PC-3 (cell line): Measurements from ENCODE around the gene PLEKHM2. TPM values are rescaled to one million over a fixed set of nuclear protein-coding genes. Genes with fewer than 3 reads are reported as not detected.

ENCODE experiments used
- ATAC-seq: fragments of 200-7000 bp; cut with Tn5 transposase; 2 replicates; pipeline ENCODE4 v1.9.1; 2020; ENCODE audit warnings: mild to moderate bottlenecking, moderate library complexity
- BruUV-seq: library from RNA; stranded (reverse); fragments of 400-500 nt; replicated peaks from 2 replicates; lab custom pipeline; 2021; lab: Mats Ljungman, UMichigan
- CTCF ChIA-PET: fragments of 300-600 bp; sonication (Branson Sonifier 250); formaldehyde crosslinking; loops from one replicate; lab custom pipeline; 2022; ENCODE audit warnings: antibody characterized with exemption; lab: Charles Lee
- POLR2A ChIA-PET: fragments of 300-600 bp; sonication (Branson Sonifier 250); formaldehyde crosslinking; loops from one replicate; lab custom pipeline; 2022; ENCODE audit warnings: antibody characterized with exemption; ENCODE audit not compliant: unreplicated experiment; lab: Charles Lee
- DNase-seq: peaks from one replicate; pipeline ENCODE4 v3.0.0-alpha.2; 2015
- H2AFZ ChIP-seq: fragments of 300-600 bp; sonication (generic); 2 replicates; pipeline ENCODE4 v1.6.0; 2016; ENCODE audit warnings: antibody characterized with exemption, low read length
- H3F3A ChIP-seq: fragments of 300-600 bp; sonication (generic); one replicate; pipeline ENCODE4 v1.6.0; 2017; ENCODE audit warnings: antibody characterized with exemption, low read length, control low read depth, mild to moderate bottlenecking; ENCODE audit not compliant: unreplicated experiment
- H3K27ac ChIP-seq: fragments of 300-600 bp; sonication (generic); 2 replicates; pipeline ENCODE4 v1.5.1; 2016; ENCODE audit warnings: mild to moderate bottlenecking, low read length
- H3K27me3 ChIP-seq: fragments of 300-600 bp; sonication (generic); 2 replicates; pipeline ENCODE4 v1.6.1; 2016; ENCODE audit warnings: low read length, mixed read lengths
- H3K36me3 ChIP-seq: fragments of 300-600 bp; sonication (generic); 2 replicates; pipeline ENCODE4 v1.6.1; 2016; ENCODE audit warnings: low read depth, mixed run types, low read length, mixed read lengths
- H3K4me1 ChIP-seq: fragments of 300-600 bp; sonication (generic); 2 replicates; pipeline ENCODE4 v1.5.1; 2016; ENCODE audit warnings: low read length; ENCODE audit not compliant: insufficient read depth
- H3K4me2 ChIP-seq: fragments of 300-600 bp; sonication (generic); 2 replicates; pipeline ENCODE4 v1.6.0; 2016; ENCODE audit warnings: low read length
- H3K4me3 ChIP-seq: fragments of 300-600 bp; sonication (generic); 2 replicates; pipeline ENCODE4 v1.5.1; 2016; ENCODE audit warnings: mild to moderate bottlenecking, low read length, mixed read lengths
- H3K79me2 ChIP-seq: fragments of 300-600 bp; sonication (generic); 2 replicates; pipeline ENCODE4 v1.6.1; 2017; ENCODE audit warnings: low read length, mixed read lengths
- H3K9ac ChIP-seq: fragments of 300-600 bp; sonication (generic); 2 replicates; pipeline ENCODE4 v1.6.0; 2016; ENCODE audit warnings: mild to moderate bottlenecking, low read length
- H3K9me2 ChIP-seq: fragments of 300-600 bp; sonication (generic); replicated peaks from 2 replicates; pipeline ENCODE4 v1.6.1; 2016; ENCODE audit warnings: mixed run types, low read length, mixed read lengths
- H3K9me3 ChIP-seq: fragments of 300-600 bp; sonication (generic); 2 replicates; pipeline ENCODE4 v1.6.1; 2016; ENCODE audit warnings: low read length, mixed read lengths
- H4K20me1 ChIP-seq: fragments of 300-600 bp; sonication (generic); 2 replicates; pipeline ENCODE4 v1.6.1; 2016; ENCODE audit warnings: low read length, mixed read lengths
- EZH2 ChIP-seq: fragments of 300-600 bp; sonication (generic); IDR thresholded peaks from one replicate; pipeline ENCODE4 v1.6.1; 2017; ENCODE audit warnings: antibody characterized with exemption, mild to moderate bottlenecking, low read length; ENCODE audit not compliant: unreplicated experiment
- EZH2phosphoT487 ChIP-seq: fragments of 300-600 bp; sonication (generic); IDR thresholded peaks from 2 replicates; pipeline ENCODE4 v1.6.1; 2018; ENCODE audit warnings: mild to moderate bottlenecking, antibody characterized with exemption, low read length, borderline replicate concordance
- intact Hi-C: fragments of 100-400 bp; cut with micrococcal nuclease; formaldehyde crosslinking; loops from 2 replicates; pipeline ENCODE4 v1.9.0; 2023
- total RNA-seq: library from RNA; depleted of rRNA; stranded (reverse); fragments of >200 nt; gene quantifications from 2 replicates; pipeline ENCODE4 v1.2.3, GENCODE V29; 2014
- TF ChIP-seq, protein P1 (sequence below): fragments of 300-600 bp; sonication (generic); conservative IDR thresholded peaks from 2 replicates; pipeline ENCODE4 v1.5.1; 2017; ENCODE audit warnings: antibody characterized with exemption, low read depth, mild to moderate bottlenecking, low read length

Gene PLEKHM2
- total RNA-seq, 1 experiment from 2014 or later: 31.3 TPM

- POLR2A ChIA-PET: no interaction called here
- H3K9ac ChIP-seq: no peak overlapping the region
- CTCF ChIA-PET: no interaction called here
- intact Hi-C loops: no loop called here
- H2AFZ ChIP-seq: no peak overlapping the region
- H3K4me2 ChIP-seq: no peak overlapping the region
- no peaks in the 10 kb centered on the region for H3K4me1 ChIP-seq
- ATAC-seq (no peak), DNase-seq (no peak)
- H3F3A ChIP-seq: no peaks in the 10 kb centered on the region
- H3K4me3 ChIP-seq: no peak overlapping the region
- H3K9me2 ChIP-seq: no peaks in the 10 kb centered on the region
- H3K79me2 ChIP-seq: no peaks in the 10 kb centered on the region
- no peak for TF ChIP-seq EZH2
- no peak for TF ChIP-seq EZH2phosphoT487
- TF ChIP-seq, protein P1, sequence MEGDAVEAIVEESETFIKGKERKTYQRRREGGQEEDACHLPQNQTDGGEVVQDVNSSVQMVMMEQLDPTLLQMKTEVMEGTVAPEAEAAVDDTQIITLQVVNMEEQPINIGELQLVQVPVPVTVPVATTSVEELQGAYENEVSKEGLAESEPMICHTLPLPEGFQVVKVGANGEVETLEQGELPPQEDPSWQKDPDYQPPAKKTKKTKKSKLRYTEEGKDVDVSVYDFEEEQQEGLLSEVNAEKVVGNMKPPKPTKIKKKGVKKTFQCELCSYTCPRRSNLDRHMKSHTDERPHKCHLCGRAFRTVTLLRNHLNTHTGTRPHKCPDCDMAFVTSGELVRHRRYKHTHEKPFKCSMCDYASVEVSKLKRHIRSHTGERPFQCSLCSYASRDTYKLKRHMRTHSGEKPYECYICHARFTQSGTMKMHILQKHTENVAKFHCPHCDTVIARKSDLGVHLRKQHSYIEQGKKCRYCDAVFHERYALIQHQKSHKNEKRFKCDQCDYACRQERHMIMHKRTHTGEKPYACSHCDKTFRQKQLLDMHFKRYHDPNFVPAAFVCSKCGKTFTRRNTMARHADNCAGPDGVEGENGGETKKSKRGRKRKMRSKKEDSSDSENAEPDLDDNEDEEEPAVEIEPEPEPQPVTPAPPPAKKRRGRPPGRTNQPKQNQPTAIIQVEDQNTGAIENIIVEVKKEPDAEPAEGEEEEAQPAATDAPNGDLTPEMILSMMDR: no peak
- H3K9me3 ChIP-seq: no peaks in the 10 kb centered on the region
- no peaks in the 10 kb centered on the region for H3K27me3 ChIP-seq
- H3K36me3 ChIP-seq: peaks cover 9% of the 10 kb centered on the region; the same call in 1 of the 2 replicates
- no TSS peak for BruUV-seq
- H4K20me1 ChIP-seq: no peaks in the 10 kb centered on the region
- no peak overlapping the region for H3K27ac ChIP-seq
These were observed 36.7 kb downstream of the PLEKHM2 start for GRCh38 chr1:15720861-15721260.

DNA sequence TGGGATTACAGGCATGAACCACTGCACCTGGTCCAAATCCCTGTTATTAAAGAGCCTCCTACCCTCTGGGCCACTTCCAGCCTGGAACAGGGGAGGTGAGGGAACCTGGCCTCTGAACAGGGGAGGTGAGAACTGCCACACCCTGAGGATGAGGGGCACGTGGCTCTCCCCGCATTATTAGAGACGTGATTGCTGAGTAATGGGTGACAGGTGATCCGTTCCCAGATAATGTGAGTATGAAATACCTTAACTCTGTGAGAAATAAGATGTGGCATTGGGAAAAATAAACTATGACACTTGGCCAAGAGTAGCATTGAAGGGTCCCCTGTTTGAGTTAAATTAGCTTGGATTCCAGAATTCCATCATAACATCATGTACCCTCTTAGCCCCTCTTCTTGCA is 38.3 kb downstream of the PLEKHM2 start:
- intact Hi-C loops: no loop called here
- peaks cover 3% of the 10 kb centered on the region; the same call in 1 of the 2 replicates for H3K36me3 ChIP-seq
- POLR2A ChIA-PET: no interaction called here

DNA sequence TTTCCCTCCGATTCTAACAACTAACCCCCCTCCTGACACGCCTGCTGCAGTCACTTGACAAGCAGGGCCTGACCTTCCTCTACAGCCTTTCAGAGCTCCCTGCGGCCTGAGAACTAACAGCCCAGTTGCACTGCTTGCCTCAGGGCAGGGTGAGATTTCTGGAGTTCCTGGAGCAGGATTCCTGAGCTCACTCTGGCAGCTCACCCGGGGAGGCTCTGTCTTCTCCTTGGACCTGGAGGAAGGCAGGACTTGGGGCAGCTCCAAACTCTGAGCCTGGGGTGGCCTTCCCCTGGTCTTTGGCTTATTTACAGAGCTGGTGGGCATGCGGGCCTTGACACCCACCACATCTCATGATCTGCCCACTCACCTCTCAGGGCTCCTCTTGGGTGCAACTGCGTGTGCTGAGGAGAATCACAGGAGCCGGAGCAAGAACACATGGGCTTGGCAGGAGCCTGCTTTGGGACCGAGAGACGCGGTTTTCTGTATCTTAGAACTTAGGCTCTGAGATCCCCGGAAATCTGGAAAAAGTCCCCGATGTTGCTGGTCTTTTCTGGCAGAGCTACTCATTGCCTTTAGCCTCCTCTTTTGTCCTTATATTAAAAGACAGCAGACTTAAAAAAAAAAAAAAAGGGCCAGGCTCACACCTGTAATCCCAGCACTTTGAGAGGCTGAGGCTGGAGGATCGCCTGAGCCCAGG is 38.9 kb downstream of the PLEKHM2 start:
- intact Hi-C loops: no loop called here
- H3F3A ChIP-seq: no peaks in the 10 kb centered on the region
- H4K20me1 ChIP-seq: no peaks in the 10 kb centered on the region
- H3K36me3 ChIP-seq: peaks cover 3% of the 10 kb centered on the region; the same call in 1 of the 2 replicates
- POLR2A ChIA-PET: no interaction called here
- H3K9me3 ChIP-seq: no peaks in the 10 kb centered on the region
- DNase-seq (no peak), ATAC-seq (no peak)
- no peaks in the 10 kb centered on the region for H3K9me2 ChIP-seq
- H3K4me3 ChIP-seq: no peak overlapping the region
- CTCF ChIA-PET: no interaction called here
- no TSS peak for BruUV-seq
- H2AFZ ChIP-seq: no peak overlapping the region
- TF ChIP-seq EZH2phosphoT487 (no peak), EZH2 (no peak)
- TF ChIP-seq, protein P1: no peak
- no peaks in the 10 kb centered on the region for H3K79me2 ChIP-seq
- H3K4me2 ChIP-seq: no peak overlapping the region
- H3K27me3 ChIP-seq: no peaks in the 10 kb centered on the region
- H3K27ac ChIP-seq: no peak overlapping the region
- no peaks in the 10 kb centered on the region for H3K4me1 ChIP-seq
- H3K9ac ChIP-seq: no peak overlapping the region

More for the DNA sequence above, 38.3 kb downstream of the PLEKHM2 start:
- BruUV-seq: no TSS peak
- Histone ChIP-seq H3K4me2 (no peak overlapping the region), H3K9ac (no peak overlapping the region), H3K27me3 (no peaks in the 10 kb centered on the region), H3K27ac (no peak overlapping the region), H3K79me2 (no peaks in the 10 kb centered on the region), H4K20me1 (no peaks in the 10 kb centered on the region), H3K4me3 (no peak overlapping the region), H3K9me2 (no peaks in the 10 kb centered on the region), H2AFZ (no peak overlapping the region), H3F3A (no peaks in the 10 kb centered on the region), H3K9me3 (no peaks in the 10 kb centered on the region), H3K4me1 (no peaks in the 10 kb centered on the region)
- no peak for DNase-seq
- no peak for ATAC-seq
- TF ChIP-seq EZH2phosphoT487: no peak
- CTCF ChIA-PET: no interaction called here
